ENCODE data around the gene CHD8.

DNA sequence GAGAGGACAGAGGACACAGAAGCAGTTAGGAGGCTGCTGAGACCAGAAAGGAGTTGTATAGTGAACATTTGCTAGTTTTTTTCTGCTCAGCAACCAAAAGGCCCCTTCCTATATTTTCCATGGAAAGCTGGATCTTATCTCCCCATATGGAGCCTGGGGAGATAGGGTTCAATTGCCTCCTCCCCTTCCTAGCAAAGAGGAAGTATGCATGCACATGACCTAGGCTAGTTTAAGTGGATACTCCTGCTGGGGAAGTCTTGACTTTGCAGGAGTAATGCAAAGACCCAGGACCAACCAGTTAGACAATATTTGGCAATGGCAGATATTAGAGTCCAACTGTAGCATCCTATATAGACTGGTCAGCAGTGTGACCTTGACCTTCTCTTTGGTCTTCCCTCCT is 15.1 kb downstream of the CHD8 start:
- TF ChIP-seq, protein P1, sequence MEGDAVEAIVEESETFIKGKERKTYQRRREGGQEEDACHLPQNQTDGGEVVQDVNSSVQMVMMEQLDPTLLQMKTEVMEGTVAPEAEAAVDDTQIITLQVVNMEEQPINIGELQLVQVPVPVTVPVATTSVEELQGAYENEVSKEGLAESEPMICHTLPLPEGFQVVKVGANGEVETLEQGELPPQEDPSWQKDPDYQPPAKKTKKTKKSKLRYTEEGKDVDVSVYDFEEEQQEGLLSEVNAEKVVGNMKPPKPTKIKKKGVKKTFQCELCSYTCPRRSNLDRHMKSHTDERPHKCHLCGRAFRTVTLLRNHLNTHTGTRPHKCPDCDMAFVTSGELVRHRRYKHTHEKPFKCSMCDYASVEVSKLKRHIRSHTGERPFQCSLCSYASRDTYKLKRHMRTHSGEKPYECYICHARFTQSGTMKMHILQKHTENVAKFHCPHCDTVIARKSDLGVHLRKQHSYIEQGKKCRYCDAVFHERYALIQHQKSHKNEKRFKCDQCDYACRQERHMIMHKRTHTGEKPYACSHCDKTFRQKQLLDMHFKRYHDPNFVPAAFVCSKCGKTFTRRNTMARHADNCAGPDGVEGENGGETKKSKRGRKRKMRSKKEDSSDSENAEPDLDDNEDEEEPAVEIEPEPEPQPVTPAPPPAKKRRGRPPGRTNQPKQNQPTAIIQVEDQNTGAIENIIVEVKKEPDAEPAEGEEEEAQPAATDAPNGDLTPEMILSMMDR (conservative IDR thresholded peaks at IDR 0.05; ENCODE audit: low read depth, low read length) = no peak
- TF ChIP-seq EZH2 (IDR thresholded peaks at IDR 0.05; ENCODE audit: low read length, unreplicated experiment) = no peak

All from PC-3 (cell line).